Right lung (tissue), 5 donors: ENCODE measurements around the gene EFNA2. TPM values are rescaled to one million over a fixed set of nuclear protein-coding genes. Genes with fewer than 3 reads are reported as not detected.
"Not testable (repeated sequence)": the region's sequence is repeated elsewhere in the genome, so short reads cannot be mapped to it uniquely, and the experiment has no call there.

Source experiments
- DNase-seq, 2 donors: peaks; one replicate each; pipeline ENCODE4 v3.0.0-alpha.2; 2013
- polyA plus RNA-seq, 5 donors: library from polyadenylated mRNA; unstranded; fragments of 120-200 nt; gene quantifications; one replicate each; pipeline versions ENCODE4 v1.2.1 to v1.2.3, GENCODE V29; 2013; ENCODE audit warnings: inconsistent platforms in 1 of 5, low replicate concordance in 1 of 5; ENCODE audit not compliant: insufficient read length in 5 of 5, insufficient read depth in 1 of 5

Gene EFNA2
- polyA plus RNA-seq, 5 donors = 0.66 to 2.1 (median 0.84) TPM

DNA sequence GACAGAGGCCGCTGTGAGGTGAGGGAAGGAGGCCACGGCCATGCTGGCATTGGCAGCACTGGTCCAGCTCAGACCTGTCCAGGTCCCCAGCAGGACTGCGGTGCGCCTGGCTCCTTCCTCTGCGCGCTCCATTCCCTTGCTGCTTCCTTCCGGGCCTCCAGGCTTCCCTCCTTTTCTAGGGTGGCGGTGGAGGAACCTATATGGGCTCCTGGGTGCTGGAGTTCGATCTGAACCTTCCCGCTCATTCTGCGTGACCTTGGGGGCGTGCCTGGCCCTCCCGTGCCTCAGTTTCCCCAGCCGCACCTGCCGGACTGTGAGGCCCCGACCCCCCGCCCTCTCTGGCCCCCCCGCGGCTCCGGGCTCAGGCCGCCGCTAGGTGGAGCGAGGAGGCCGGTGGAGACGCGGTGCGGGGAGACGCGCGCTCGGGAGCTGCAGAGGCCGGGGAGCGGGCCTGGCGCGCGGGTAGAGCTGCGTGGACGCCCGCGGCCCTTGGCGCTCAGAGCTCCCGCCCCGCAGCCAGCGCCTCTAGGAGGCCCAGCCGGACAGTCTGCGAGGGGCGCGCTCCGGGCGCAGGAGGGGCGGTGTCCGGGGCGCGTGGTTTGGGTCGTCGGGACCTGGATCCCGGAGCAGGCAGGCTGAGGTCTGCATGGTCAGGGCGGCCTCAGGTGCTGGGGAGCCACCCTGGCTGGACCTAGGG, 29.9 kb downstream of the EFNA2 start:
- DNase-seq = no peak

GRCh38 chr19:1316466-1316865, 30.8 kb downstream of the EFNA2 start:
- DNase-seq = no peak

- DNase-seq = no peak
These were observed 31.8 kb downstream of the EFNA2 start for GRCh38 chr19:1317274-1318003.

DNA sequence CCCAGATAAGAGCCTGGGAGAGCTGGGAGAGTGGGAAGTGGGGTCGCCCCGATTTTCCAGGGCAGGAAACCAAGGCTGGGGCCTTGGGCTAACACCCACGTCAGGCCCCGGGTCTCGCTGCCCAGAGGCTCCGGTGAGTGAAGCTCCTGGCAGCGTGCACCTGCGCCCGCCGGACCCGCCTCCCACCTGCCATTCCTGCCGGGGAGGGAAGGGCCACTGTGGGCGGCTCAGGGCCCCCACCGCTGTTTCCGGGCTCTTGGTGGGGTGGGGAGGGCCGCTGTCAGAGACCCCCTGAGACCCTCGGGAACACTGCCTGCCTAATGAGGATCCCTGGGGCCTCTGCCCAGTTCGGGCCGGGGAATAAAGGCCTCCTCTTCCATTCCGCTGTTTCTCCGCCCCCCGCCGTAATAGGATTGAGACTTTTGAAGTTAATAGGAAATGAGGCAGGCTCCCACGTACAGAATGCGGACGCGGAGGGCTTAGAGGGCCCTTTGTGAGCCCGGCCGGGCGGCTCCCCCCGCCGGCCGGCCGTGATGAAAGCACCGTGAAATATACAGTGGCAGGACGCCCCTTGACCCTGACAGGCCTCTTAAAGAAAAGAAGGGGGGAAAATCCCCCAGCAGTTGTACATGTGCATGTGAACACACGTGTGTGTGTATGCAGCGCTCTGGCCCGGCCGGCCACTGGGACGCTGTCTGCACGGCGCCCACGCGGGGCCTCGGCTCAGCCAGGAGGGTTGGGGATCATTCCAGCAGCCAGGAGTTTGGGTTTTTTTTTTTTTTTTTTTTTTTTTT, 33.2 kb downstream of the EFNA2 start:
- no peak for DNase-seq

DNA sequence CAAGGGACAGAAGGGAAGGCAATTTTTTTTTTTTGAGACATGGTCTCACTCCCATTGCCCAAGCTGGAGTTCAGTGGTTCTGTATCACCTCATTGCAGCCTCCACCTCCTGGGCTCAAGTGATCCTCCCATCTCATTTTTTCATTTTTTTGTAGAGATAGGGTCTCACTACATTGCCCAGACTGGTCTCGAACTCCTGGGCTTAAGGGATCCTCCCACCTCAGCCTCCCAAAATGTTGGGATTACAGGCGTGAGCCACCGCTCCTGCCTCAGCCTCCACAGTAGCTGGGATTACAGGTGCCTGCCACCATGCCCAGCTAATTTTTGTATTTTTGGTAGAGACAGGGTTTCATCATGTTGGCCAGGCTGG, 34.6 kb downstream of the EFNA2 start:
- DNase-seq = not testable (repeated sequence)

DNA sequence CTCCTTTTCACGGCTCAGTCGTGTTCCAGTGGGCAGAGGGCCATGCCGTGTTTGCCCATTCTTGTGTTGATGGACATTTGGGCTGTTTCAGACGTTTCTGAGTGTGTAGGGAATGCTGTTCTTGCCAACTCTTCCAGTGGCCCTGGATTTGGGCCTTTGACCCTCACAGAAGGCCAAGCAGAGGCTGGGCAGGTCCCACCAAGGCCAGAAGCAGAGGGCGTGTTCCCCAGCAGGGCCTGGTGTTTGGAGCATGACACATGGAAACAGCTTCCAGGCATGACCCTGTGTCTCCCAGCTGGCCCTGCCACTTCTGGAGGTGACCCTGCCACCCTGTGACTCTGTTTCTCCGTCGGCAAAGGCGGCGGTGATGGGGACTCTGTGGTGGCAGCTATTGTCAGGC, 35.9 kb downstream of the EFNA2 start:
- DNase-seq = no peak

DNA sequence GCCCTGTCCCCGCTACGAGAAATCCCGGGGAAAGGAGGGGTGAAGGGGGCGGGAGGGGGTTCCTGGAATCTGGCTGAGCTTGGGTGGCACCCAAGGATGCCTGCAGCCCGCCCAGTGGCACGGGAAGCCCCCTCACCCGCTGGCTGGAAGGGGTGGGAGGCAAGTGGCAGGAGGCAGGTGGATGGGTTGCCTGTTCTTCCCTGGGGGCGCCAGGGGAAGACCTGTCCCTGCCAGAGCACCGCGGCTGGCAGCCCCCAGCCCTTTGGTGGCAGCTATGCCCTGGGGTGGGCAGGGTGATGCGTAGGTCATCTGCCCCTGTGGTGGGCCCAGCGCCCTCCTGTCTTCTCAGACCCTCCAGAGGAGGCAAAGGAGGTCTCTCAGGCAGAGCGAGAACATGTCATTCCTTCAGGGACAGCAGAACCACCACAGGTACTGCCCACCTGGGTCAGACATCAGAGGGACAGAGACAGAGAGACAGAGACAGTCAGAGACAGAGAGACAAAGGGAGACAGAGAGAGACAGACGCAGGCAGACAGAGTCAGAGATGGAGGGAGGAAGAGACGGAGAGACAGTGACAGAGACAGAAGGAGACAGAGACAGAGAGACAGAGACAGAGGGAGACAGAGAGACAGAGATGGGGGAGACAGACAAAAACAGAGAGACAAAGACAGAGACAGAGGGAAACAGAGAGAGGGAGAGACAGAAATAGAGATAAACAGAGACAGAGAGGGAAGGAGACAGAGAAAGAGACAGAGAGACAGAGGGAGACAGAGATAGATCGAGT, 36.7 kb downstream of the EFNA2 start:
- no peak for DNase-seq

DNA sequence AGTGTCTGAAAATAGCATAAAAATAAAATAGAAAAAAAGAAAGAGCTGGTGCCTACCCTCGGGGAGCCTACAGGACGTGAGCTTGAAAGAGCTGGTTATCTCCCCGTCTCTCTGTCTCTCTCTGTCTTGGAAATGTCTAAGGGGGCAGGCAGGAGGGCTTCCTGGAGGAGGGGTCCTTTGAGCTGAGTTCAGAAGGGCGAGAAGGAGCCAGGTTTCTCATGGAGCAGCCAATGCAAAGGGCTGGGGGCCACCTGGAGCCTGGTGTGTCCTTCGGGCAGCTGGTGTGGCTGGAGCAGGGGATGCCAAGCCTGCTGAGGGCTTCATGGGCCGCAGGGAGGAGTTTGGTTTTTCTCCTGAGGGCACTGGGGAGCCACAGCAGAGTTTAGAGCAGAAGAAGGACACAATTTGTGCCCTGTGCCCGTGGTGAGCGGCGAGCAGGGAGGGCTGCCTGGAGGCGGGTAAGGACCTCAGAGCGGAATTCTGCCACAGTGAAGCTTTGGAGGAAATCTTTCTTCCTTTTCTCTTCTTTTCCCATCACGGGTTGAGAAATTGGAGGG, 38.7 kb downstream of the EFNA2 start:
- no peak for DNase-seq

GRCh38 chr19:1324806-1325567, 39.3 kb downstream of the EFNA2 start:
- peak; percentile 52 to 61 for DNase-seq

GRCh38 chr19:1325568-1326294, 40.1 kb downstream of the EFNA2 start:
- DNase-seq = no peak

- DNase-seq = no peak
These were observed 41.5 kb downstream of the EFNA2 start for GRCh38 chr19:1327125-1327524.

DNA sequence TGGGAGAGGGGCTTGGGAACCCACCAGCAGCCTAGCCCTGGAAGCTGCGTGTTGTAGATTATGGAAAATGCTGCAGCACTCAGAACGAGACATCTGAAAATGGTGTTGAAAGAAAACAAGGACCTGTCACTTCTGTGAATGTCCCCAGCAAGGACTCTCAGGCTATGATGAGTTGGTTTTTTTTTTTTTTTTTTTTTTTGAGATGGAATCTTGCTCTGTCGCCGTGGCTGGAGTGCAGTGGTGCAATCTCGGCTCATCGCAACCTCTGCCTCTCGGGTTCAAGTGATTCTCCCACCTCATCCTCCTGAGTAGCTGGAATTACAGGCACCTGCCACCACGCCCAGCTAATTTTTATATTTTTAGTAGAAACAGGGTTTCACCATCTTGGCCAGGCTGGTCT, 46.5 kb downstream of the EFNA2 start:
- not testable (repeated sequence) for DNase-seq

DNA sequence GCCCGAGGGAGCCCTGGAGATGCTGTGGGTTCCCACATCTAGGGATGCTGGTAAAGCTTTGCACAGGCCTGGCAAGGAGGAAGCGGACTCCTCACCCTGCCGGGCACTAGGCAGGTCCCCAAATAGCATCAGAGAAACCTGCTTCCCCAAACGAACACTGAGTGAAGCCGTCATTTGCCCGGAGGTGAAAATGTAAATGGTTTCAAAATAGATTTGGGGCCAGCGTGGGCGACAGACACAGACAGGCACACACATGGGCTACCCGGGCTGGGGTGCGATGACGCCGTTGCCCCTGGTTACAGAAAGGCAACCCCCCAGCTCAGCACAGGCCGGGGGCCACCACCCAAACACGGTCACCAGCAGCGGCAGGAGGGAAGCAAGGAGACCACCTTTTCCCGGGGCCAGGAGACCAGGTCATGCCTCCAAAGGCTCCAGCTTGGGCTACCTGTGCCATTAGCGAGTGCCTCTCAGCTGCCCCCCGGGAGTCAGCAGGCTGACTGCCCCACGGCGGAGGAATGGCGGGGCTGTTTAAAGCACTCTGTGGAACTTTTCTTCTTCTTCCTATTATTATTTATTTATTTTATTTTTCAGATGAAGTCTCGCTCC, 50.5 kb downstream of the EFNA2 start:
- DNase-seq = no peak

DNA sequence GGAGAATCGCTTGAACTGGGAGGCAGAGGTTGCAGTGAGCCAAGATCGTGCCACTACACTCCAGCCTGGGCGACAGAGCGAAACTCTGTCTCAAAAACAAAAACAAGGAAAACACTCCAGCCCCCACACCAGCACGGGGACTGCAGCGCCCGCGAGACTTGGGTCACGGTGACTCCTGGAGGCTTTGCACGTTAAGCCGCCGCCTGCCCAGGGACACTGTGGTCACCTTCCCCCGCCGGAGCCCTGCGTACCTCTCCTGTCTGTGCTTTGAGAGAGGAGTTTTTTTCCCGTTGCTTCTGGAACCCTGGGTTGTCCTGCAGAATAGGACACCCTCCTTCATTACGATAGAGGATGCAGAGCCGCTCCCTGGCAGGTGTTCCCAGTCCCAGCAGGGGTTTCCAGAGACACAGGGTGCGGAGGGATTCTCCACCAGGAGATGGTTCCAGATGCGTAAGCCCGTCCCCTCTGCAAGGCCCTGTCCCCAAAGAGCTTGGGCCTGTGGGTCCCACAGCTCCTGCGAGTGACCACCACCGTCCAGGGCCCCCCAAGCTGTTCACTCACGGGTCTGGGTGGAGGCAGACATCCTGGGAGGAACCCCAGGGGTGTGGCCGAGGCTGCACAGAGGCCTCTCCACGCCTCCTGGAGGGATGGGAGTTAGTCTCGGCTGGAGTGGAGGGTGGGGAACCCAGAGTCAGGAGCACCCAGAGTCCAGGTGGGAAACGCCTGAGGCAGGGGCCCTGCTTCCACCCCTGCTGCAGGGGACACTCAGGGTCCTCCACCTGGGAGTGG, 55.2 kb downstream of the EFNA2 start:
- no peak for DNase-seq

GRCh38 chr19:1343041-1343440, 57.4 kb downstream of the EFNA2 start:
- DNase-seq = no peak

- DNase-seq = no peak
These were observed 63.5 kb downstream of the EFNA2 start for GRCh38 chr19:1349211-1349610.

DNA sequence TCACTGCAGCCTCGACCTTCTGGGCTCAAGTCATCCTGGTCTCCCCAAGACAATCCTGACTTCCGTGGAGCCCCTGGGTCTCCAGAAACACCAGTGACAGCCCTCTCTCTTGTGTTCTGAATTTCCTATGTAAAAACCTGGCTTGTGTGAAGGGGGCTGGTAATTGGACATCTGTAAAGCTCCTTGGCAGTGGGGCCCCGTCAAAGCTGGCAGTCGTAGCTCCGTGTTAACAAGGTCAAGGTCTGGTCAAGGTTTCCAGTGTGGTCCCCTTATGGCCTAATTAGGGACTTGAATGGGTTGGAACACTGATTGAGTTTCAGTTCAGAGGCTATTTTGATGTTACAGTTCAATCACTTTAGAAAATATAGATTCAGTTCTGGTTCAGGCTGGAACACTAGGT, 65.2 kb downstream of the EFNA2 start:
- no peak for DNase-seq
